Cerebellar nuclear complex (tissue), 1 donor: Measurements from ENCODE around the gene TRPM5.

Source experiments
- DNase-seq, 2 experiments: peaks; one replicate each; lab custom pipeline; 2025; lab: John Stamatoyannopoulos, UW

TRPM5 gene

DNA sequence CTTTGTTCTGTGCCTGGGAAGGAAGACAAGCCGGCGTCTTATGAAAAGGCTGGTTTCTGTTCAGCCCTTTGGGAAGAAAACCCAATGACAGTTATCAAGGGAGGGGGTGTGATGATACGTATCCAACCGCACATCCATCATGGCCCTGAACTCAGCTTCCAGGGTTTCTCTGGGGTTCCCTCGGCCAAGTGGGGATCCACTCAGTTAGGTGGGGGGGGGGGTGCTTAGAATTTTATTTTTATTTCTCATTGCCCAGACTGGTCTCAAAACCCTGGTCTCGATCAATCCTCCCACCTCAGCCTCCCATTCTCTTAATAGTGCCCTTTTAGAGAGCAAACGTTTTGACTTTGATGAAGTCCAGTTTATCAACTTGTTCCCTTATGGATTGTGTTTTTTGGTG lies 26.2 kb upstream of the TRPM5 start:
- DNase-seq, result no peak

DNA sequence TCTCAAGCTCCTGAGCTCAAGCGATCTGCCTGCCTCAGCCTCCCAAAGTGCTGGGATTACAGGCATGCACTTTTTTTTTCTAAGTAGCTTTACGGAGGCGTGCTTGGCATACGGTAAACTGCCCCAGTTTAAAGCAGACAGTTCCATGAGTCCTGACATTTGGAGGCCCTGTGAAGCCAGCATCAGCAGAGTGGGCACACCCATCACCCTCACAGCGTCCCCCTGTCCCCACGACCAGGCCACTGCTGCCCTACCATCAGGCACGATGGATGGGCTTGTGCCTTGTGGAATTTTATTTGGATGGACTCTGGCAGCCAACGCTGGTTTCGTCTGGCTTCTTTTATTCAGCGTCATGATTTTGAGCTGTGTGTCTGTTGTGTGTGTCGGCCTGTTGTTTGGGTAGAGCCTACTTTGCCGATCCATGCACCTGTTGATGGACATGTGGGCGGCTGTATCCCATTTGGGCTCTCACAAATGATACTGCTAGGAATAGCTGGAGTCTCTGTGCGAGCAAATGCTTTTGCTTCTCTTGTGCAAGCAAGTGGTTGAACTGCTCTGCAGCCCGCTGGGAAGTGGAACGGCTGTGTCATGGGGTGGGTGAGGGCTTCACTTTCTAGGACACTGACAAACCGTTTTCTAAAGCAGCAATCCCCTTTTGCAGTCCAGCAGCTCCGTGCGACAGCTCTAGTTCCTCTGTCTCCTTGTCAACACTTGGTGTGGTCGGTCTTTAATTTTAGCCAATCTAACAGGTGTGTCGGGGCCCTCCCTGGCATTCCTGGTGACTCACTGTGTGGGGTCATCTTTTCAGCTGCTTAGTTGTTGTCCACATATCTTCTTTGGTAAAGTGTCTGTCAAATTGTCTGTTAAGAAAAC lies 24.3 kb upstream of the TRPM5 start:
- DNase-seq, result no peak

DNA sequence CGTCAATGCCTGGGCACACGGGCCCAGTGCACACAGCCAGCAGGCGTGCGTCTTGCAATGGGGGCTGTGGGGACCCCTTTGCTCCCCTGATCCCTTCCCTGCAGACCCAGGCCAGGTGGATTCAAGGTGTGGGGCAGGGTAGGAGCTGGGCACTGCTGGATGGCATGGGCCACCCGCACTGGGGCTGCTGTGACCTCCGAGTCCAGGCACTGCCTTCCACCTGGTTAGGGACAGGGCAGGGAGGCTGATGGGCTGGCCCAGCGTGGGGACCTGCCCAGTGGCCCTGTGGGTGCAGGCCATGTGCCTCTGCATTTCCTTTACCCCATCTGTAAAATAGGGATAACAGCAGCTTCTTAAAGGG lies 23.4 kb upstream of the TRPM5 start:
- no peak for DNase-seq

DNA sequence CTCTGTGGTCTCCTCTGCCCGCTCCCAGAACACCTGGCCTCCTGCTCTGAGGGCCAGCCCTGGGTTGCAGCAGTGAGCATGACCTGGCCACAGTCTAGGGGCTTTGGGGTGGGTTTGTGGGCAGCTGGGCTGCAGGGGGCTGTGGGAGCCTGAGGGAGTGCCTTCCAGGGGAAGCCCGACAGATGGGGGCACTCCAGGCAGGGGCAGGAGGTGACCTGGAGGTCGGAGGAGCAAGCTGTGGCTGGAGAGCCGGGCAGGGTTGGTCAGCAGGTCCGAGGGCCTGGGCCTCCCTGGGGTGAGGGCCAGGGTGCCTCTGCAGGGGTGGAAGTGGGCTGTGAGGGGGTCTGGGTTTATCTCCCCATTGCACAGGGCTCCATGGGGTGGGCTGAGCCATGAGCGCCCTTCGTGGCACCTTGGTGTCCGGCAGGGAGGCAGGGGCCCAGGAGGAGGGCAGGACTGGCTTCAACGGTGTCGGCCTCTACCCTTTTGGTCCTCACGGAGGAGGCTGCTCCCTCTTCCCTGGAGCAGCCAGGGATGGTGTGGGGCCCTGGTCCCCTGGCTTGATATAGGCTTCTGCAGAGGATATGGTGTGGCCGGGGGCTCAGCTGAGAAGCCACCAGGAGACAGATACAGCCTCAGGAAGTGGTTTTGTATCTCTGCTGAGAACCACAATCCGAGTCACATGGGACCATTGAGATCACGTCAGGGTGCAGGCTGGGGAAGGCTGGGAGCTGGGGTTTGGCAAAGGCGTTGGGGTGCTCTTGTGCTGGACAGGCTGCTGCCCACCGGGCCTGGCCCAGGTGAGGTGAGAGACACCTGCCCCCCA lies 22.8 kb upstream of the TRPM5 start:
- no peak for DNase-seq

DNA sequence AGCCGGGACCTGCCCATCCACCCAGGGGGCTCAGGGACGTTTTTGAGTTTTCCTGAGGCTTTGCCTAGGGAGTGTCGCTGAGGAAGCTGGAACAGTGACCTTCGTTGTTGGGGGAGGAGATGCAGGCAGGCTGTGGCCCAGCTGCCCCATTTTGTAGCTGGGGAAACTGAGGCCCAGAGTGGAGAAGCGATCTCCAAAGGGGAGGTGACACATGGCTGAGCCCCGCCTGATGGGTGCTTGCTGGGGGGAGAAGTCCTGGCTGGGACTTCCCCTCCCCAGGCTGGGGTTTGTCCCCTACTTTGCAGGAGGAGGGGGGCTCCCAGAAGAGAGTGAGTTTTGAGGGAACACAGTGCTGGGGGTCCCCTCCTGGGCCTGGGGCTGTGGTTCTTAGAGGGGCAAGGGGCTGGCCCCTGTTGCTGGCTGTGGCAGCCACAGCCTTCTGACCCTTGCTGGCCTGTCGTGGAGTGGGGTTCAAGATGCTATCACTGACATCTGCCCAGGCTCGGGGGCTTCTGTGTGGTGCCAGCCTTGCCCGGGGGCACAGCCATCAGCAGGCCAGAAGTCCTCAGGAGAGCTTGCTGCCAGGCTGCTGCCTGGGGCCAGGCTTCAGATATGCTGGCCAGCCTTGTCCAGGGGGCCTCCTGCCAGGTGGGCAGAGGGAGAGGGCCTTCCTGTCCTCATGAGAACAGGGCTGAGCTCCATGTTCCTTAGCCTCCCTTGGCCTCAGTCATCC lies 21.9 kb upstream of the TRPM5 start:
- DNase-seq, result no peak

DNA sequence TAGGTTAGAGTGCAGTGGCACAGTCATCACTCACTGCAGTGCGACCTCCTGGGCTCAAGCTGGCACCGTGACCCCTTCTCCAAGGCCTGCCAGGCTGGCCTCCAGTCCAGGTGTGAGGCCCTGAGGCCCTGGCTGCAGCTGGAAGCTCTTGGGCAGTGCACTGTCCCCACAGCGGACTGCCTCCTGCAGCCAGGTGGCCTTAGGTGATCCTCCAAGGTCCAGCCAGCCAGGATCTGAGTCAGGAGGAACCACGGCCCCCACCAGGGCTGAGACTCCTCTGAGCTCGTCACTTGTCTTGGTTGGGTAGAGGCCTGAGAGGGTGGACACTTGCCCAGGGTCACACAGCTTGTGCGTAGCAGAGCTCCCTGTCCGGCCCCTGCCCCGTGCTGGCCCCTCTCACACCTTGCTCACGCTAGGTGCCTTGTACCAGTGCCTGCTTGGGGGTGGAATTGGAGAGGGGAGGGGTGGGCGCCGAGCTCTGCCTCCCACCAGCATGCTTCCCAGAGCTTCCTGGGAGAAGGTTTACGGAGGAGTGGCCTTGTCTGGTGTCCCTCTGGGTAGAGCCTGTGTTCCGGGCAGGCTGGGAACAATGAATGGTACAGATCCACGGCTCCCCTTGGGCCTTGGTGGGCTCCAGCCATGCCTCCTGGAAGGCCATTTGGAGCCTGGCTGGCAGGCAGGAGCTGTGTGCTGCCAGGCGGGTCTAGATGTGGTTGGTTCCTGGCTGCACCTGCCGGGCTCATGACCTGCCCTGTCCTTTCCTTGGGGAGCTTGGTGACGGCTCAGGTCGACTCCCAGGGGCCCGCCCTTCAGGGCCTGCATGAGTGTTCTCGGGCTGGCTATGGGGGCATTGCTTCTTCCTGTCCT lies 21.1 kb upstream of the TRPM5 start:
- DNase-seq, result no peak

DNA sequence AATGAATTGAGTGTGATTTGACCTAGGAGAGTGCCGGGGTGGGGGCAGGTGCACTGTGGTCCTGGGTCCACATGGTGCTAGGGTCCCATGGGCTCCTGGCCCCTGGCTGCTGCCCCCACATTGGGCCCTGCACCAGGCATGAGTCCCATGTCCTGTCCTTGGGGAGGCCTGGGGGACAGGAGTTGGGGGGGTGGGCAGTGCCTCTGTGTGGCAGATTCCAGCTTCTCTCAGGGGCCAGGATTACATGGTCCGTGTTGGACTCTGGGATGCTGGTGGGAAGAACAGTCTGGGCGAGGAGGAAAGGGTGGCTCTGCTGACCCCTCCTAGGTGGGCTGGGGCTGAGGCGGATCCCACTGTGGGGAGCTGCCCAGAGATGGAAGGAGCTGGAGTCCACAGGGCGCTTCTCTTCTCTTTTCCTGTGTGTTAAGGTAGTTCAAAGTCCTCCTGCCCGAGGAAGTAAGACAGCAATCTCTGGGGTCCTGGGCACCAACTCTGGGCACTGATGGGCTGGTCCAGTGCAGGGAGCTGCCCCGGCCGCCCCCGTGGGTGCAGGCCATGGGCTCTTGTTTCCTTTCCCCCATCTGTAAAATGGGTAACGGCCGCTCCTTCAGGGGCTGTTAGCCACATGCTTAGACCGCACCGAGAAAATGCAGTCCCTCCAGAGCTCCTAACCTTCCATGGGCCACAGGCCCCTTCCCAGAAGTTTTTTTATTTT lies 20.3 kb upstream of the TRPM5 start:
- no peak for DNase-seq

DNA sequence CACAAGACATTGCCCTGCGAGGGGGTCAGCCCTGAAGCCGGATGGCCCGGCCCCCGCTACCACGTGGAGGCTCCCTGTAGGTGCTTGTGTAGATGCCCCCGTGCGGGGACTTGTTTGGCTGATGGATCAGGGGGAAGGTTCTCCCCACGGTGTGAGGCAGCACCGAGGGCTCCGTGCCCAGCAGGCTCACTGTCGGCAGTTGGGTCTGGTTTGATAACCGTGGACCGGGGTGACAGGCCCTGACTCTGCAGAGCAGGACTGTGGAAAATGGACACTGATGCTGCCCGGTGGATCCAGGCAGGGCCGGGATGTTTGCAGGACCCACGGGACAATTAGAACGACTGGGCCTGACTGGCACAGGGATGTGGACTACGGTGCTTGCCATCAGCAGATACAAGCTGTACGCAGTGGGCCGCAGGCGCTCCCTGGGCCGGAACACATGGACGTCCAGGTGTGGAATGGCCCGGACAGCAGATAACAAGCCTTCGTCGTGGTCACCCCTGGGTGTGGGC lies 19.5 kb upstream of the TRPM5 start:
- no peak for DNase-seq

DNA sequence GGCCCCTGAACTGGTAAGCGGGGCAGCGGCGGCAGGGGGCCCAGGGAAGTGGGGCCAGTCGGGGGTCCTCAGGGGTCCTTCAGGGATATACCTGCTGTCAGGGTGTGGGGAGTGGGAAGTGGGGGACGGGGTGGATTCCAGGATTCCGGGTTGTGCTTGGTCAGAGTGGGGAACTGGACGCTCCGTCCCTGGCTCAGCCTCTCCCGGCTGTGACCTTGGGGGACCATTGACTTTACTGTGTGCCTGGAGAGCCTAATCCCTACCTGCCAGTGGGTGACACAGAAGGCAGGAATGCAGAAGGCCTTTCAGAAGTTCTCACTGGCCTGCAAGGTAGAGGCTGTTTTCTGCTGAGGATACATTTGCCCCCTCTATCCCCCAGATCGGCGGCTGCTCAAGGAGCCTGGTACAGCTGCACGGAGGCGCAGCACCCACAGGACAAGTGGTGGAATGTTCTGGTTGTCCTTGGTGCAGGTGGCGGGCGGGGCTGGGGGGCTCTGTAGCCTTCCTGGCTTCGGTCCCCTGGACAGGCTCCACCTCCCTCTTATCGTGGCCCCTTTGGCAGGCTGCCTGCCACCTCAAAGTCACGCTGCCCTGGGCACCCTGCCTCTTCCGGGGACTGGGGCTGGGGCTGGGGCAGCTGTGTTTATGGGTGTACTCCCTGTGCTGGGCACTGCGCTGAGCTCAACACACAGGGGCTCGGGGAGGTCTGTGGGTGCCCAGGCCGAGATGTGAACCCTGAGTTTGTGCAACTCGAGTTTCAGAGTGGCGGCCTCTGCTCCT lies 18.9 kb upstream of the TRPM5 start:
- no peak for DNase-seq

DNA sequence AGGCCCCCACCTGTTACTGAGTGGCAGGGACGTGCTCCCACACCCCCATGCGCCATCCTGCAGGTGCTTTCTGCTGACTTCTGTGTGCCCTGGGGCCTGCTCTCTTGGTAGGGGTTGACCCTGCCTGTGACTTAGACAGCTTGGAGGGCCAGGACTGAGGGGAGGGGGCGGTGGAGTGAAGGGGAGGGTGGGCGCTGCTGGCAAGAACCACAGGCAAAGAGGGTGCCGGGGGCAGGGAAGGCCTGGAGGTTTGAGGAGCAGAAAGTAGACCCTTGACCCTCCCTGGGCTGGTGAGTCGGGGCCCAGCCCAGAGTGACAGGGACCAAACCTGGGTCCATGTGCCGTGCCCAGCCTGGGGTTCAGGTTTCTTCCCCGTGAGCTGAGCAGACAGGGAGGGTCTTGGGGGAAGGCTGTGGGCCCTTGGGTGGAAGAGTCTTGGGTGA lies 18.2 kb upstream of the TRPM5 start:
- DNase-seq, result no peak

DNA sequence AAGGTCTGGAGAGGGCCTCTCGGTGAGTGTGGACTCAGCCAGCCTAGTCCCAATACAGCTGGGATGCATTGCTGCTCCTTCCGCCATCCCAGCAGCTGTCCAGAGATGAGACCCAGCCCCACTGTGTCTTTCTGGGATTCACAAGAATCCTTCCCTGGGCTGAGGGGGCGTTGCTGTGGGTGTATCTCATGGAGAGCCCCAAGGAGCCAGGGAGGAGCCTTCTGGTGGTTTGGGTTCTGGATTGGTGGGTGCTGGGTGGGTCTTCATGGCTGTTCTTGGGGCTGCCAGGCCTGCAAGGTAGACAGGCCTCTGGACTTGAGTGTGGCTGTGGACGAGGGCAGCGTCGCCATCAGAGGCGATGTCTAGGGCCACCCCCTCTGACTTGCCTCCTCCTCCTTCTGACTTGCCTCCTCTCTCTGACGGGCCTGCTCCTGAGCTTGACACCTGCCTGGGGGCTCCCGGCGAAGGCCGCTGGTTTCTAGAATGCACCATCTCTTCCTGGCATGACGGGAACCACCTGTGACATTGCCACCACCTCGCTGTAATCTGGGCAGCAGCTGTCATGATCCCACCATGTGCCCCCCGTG lies 17.7 kb upstream of the TRPM5 start:
- no peak for DNase-seq

DNA sequence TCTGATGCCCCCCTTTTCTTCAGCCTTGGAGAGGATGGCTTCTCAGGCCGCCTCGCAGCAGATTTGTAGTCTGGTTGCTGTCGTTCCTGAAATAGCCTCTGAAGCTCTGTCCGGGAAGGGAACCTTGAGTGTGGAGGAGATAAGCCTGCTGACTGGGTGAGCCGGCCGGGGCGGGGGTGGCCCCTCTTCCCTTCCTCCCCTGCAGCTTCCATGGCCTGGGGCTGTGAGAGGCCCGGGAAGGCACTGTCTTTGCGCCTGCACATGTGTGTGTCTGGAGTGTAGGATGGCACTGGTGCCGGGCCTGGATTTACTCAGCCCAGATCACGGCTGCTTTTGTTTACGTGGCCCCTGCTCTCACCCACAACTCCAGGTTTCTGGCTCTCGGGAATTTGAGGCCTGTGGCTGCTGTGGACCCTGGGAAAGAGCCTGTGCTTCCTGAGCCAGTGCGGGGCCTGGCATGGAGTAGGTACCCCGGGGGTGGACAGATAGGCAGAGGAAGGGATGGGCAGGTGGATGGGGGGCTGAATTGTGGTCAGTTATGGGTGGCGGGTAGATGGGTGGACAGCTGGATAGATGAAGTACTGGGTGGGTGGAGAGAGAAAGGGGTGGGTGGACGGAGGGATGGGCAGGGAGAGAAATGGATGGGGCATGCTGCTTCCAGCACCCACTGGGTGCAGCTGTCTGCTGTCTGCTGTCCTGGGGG lies 17.1 kb upstream of the TRPM5 start:
- no peak for DNase-seq

DNA sequence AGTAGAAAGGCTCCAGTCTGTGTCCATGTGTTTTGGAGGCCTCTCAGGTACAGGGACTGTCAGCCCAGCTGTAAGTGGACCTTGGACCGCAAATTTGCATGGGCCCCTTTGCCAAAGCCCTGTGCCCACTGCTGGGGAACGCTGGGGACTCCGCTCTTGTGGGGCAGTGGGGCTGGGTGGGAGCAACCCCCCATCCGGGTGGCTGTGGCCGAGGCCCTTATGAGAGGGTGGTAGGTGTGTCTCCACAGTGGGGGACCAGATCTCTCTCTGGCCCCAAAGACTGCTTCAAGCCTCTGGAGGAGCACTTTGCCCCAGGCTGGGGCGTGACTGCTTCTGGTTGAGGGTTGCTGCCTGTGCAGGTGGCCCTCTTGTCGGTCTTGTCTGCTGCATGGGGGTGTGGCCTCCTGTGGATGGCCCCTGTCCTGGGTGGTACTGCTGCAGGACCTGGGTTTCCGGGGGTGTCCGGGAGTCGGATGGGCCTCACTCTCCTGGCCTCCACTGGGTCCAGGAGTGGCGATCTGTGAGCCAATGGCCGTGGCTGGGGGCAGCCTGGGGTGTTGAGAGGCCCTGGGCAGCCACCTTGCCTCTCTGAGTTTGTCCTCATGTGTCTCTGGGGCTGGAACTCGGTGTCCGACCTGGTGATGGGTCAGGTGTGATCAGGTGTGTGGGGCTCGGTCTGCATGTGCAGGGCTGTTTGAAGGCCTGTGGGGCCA lies 16.4 kb upstream of the TRPM5 start:
- no peak for DNase-seq

DNA sequence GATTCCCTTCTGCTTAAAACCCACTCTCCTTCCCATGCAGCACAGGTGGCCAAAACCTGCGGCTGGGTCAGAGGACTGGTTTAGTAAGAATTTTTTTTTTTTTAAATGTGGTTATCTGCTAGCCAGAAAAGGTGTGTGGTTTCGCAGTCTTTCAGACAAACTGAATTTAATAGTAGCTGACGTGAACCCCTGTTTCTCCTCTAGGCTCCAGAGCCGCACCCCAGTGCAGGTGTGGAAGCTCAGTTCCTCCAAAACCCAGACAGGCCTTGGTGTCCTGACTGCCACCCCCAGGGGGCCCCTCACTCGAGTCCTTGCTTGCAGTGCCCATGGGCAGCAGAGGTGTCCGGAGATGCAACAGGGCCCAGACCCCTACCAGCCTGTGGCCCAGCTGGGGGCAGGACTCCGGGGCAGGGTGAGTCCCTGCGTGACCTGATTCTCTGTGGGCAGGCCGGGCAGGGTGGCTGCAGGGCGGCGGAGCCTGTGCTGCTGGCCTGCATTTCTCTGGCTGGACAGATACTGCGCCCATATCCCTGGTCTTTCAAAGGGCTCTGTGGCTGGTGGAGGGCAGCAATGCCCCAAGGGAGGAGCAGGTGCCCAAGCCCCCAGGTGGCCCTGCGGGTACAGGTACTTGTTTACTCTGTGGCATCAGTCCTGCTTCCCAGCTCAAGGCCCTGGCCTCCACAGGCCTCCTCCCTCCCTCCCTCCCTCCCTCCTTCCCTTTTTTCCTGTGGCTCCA lies 15.7 kb upstream of the TRPM5 start:
- no peak for DNase-seq

DNA sequence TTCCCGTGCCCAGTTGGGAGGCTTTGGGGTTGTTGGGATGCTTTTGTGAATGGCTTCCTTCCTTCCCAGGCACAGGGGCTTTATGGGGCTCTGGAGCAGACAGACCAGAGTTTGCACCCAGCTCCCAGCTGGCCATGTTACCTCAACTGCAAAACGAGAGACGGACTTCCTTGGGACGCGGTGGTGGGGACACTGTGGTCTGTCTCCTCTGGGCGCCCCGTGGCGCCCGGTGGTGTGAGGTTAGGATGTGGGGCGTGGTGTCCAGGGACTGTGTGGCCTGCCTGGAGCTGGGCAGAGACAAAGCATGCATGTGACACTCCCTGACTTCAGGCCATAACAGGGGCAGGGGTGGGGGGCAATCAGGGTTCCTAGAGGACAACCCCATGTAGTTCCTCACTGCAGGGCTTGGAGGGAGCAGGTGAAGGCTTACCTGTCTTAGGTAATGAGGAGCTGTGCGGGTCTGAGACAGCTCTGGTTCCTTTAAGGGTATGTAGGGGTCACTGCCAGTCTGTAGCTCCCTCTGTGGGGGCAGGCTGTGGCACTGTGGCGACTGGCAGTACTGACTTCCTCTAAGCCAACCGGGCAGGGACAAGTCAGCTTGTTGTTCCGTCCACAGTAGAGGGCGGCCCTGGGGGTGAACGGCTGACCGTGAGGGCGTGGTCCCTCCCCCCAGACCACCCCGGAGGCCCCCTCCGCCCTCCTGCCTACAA lies 14.9 kb upstream of the TRPM5 start:
- no peak for DNase-seq

DNA sequence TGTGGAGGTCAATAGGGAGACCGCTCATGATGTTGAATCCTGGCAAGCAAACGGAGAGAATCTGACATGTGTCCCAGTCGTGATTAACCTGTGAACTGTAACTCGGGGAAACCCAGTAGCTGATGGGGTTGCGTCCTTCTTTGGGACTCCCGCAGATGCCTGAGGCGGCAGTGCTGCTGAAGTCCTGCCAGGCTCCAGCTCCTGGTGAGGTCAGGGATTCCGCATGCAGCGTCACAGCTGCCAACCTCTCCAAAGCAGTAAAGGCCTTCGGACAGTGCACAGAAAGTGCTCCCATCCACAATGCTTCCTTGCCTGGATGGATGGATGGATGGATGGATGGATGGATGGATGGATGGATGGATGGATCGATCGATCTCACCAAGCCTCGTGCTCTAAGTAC lies 14.0 kb upstream of the TRPM5 start:
- DNase-seq, result no peak

DNA sequence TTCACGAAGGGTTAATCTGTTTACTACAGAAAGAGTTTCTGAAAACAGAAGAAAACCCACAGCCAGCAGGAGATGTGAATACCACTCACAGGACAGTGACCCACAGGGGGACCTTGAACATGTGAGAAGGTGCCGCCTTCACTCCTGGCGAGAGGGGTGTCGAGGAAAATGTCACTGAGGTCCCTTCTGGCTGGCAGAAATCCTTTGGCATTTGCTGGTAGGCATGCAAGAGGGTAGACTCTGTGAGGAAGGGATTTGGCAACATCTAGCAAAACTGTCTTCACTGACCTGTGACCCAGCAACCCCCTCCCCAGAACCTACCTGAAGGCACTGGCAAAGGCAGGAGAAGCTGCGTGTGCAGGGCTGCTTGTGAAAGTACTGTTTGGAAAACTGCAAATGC lies 9.1 kb upstream of the TRPM5 start:
- DNase-seq, result no peak
